ENCODE data around the gene PDZD7.

Gene PDZD7

DNA sequence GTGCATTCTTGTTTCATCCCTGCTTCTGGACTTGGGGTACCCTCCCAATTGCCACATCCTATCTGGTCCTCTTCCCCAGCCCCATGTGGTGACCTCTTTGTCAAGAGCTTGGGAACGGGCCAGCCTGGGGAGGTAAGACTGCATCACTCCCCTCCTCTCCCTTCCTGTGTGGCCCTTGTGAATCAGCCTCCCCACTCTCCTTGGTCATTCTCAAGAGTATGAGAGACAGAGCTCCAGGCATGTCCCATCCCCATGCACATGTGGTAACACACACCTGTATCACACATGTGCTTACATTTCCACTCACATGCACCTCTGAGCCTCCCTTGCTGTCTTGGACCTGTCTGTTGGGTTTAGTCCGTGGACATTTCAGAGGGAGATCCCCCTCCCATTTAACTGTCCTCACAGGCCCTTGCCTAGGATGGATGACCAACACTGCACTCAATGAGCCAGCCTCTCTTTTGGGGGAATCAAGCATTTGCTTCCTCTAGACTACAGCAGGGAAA is 46.2 kb downstream of the PDZD7 start:
- Histone ChIP-seq H4K5ac (ENCODE audit: low read length) (no peak overlapping the region), H3K4me2 (ENCODE audit: low read length) (no peak overlapping the region), H2AK5ac (ENCODE audit: low read length) (no peak overlapping the region), H2BK15ac (replicated peaks; ENCODE audit: low read depth) (no peak overlapping the region), H3K9ac (ENCODE audit: low read length) (no peak overlapping the region), H4K8ac (ENCODE audit: low read depth, low read length) (no peak overlapping the region), H3K4me1 (ENCODE audit: control insufficient read depth, low read depth, low read length) (peaks cover 6% of the 10 kb centered on the region), H3K56ac (ENCODE audit: low read length) (no peak overlapping the region), H3K36me3 (ENCODE audit: control insufficient read depth, insufficient read depth, low read length) (no peaks in the 10 kb centered on the region), H3K23ac (ENCODE audit: low read length) (no peak overlapping the region), H3K79me2 (ENCODE audit: control insufficient read depth, insufficient read depth, low read length) (peaks cover 30% of the 10 kb centered on the region), H3K27ac (ENCODE audit: low read depth, low read length) (no peak overlapping the region), H3K18ac (ENCODE audit: low read length) (no peak overlapping the region), H2BK5ac (ENCODE audit: low read length) (no peak overlapping the region), H3K79me1 (ENCODE audit: low read length) (peaks cover 24% of the 10 kb centered on the region), H3K4ac (ENCODE audit: low read depth, low read length) (no peak overlapping the region), H3K27me3 (ENCODE audit: insufficient read depth, low read length, poor library complexity) (no peaks in the 10 kb centered on the region), H3K4me3 (ENCODE audit: low read length) (no peak overlapping the region), H2BK120ac (ENCODE audit: low read depth, low read length) (no peak overlapping the region)
- no CpG with 5 or more reads among the region's 2 CpGs for WGBS (ENCODE audit: extremely low coverage, insufficient coverage, low lambda C conversion rate)
- DNase-seq: no peak

DNA sequence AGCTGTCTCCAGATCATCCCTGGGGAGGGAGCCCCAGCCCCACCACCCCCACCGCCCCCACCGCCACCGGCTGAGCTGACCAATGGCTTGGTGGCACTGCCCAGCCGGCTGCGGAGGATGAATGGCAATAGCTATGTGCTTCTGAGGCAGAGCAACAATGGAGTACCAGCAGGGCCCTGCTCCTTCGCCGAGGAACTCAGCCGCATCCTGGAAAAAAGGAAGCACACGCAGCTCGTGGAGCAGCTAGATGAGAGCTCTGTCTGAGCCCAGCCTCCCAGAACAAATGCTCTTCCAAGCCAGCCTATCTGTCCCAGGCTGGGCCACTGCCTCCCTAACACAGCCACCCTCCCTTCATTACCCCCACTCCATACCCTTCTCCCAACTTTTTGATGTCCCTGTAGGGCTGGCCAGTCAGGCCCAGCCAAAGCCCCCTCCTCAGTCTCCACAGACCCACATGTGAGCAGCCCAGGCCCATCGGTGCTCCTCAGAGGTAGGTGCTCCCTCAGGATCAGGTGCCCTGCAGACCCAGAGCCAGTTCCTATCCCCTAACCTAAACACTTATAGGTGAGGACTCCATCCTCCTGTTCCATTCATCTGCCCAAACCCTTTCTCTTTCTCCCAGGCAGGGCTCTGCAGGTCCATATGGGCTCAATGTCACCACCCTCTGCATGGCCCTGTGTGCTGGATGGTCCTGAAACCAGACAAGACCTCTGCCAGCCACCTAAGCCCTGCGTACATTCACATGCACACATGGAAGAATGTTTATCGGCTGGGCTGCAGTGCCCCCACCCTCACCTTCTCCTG is 46.9 kb downstream of the PDZD7 start:
- DNase-seq: no peak

GRCh38 chr10:100982916-100983830 is 47.8 kb downstream of the PDZD7 start:
- WGBS (ENCODE audit: extremely low coverage, insufficient coverage, low lambda C conversion rate): no CpG with 5 or more reads among the region's 24 CpGs
- Histone ChIP-seq H2AK5ac (ENCODE audit: low read length) (no peak overlapping the region), H3K18ac (ENCODE audit: low read length) (no peak overlapping the region), H4K8ac (ENCODE audit: low read depth, low read length) (no peak overlapping the region), H2BK15ac (replicated peaks; ENCODE audit: low read depth) (no peak overlapping the region), H3K4me2 (ENCODE audit: low read length) (no peak overlapping the region), H3K79me1 (ENCODE audit: low read length) (peaks cover 15% of the 10 kb centered on the region), H3K9ac (ENCODE audit: low read length) (no peak overlapping the region), H3K27ac (ENCODE audit: low read depth, low read length) (no peak overlapping the region), H3K27me3 (ENCODE audit: insufficient read depth, low read length, poor library complexity) (no peaks in the 10 kb centered on the region), H3K4ac (ENCODE audit: low read depth, low read length) (no peak overlapping the region), H3K79me2 (ENCODE audit: control insufficient read depth, insufficient read depth, low read length) (peaks cover 14% of the 10 kb centered on the region), H3K36me3 (ENCODE audit: control insufficient read depth, insufficient read depth, low read length) (no peaks in the 10 kb centered on the region), H2BK5ac (ENCODE audit: low read length) (no peak overlapping the region), H3K56ac (ENCODE audit: low read length) (no peak overlapping the region), H4K5ac (ENCODE audit: low read length) (no peak overlapping the region), H3K4me1 (ENCODE audit: control insufficient read depth, low read depth, low read length) (peaks cover 4% of the 10 kb centered on the region), H3K23ac (ENCODE audit: low read length) (no peak overlapping the region), H3K4me3 (ENCODE audit: low read length) (no peak overlapping the region), H2BK120ac (ENCODE audit: low read depth, low read length) (no peak overlapping the region)
- DNase-seq: no peak

More for the DNA sequence above, 46.9 kb downstream of the PDZD7 start:
- H3K4me2 ChIP-seq (ENCODE audit: low read length): no peak overlapping the region
- H3K4ac ChIP-seq (ENCODE audit: low read depth, low read length): no peak overlapping the region
- no peak overlapping the region for H2BK120ac ChIP-seq (ENCODE audit: low read depth, low read length)
- H2AK5ac ChIP-seq (ENCODE audit: low read length): no peak overlapping the region
- peaks cover 22% of the 10 kb centered on the region for H3K79me1 ChIP-seq (ENCODE audit: low read length)
- peaks cover 23% of the 10 kb centered on the region for H3K79me2 ChIP-seq (ENCODE audit: control insufficient read depth, insufficient read depth, low read length)
- H3K18ac ChIP-seq (ENCODE audit: low read length): no peak overlapping the region
- H3K56ac ChIP-seq (ENCODE audit: low read length): no peak overlapping the region
- no peak overlapping the region for H3K9ac ChIP-seq (ENCODE audit: low read length)
- H3K27ac ChIP-seq (ENCODE audit: low read depth, low read length): no peak overlapping the region
- H2BK15ac ChIP-seq (replicated peaks; ENCODE audit: low read depth): no peak overlapping the region
- no peak overlapping the region for H4K5ac ChIP-seq (ENCODE audit: low read length)
- no peak overlapping the region for H3K23ac ChIP-seq (ENCODE audit: low read length)
- no peak overlapping the region for H4K8ac ChIP-seq (ENCODE audit: low read depth, low read length)
- peaks cover 6% of the 10 kb centered on the region for H3K4me1 ChIP-seq (ENCODE audit: control insufficient read depth, low read depth, low read length)
- H3K27me3 ChIP-seq (ENCODE audit: insufficient read depth, low read length, poor library complexity): no peaks in the 10 kb centered on the region
- H3K36me3 ChIP-seq (ENCODE audit: control insufficient read depth, insufficient read depth, low read length): no peaks in the 10 kb centered on the region
- WGBS (ENCODE audit: extremely low coverage, insufficient coverage, low lambda C conversion rate): no CpG with 5 or more reads among the region's 13 CpGs
- H3K4me3 ChIP-seq (ENCODE audit: low read length): no peak overlapping the region
- no peak overlapping the region for H2BK5ac ChIP-seq (ENCODE audit: low read length)

GRCh38 chr10:100981178-100981772 is 49.7 kb downstream of the PDZD7 start:
- no peak overlapping the region for H3K4me2 ChIP-seq (ENCODE audit: low read length)
- no peak overlapping the region for H3K56ac ChIP-seq (ENCODE audit: low read length)
- H3K18ac ChIP-seq (ENCODE audit: low read length): no peak overlapping the region
- WGBS (ENCODE audit: extremely low coverage, insufficient coverage, low lambda C conversion rate): no CpG with 5 or more reads among the region's 5 CpGs
- no peak overlapping the region for H3K4ac ChIP-seq (ENCODE audit: low read depth, low read length)
- no peak for DNase-seq
- no peak overlapping the region for H3K9ac ChIP-seq (ENCODE audit: low read length)
- H3K36me3 ChIP-seq (ENCODE audit: control insufficient read depth, insufficient read depth, low read length): no peaks in the 10 kb centered on the region
- H4K8ac ChIP-seq (ENCODE audit: low read depth, low read length): no peak overlapping the region
- no peak overlapping the region for H2BK15ac ChIP-seq (replicated peaks; ENCODE audit: low read depth)
- no peak overlapping the region for H4K5ac ChIP-seq (ENCODE audit: low read length)
- peaks cover 4% of the 10 kb centered on the region for H3K79me1 ChIP-seq (ENCODE audit: low read length)
- H3K27ac ChIP-seq (ENCODE audit: low read depth, low read length): no peak overlapping the region
- H3K27me3 ChIP-seq (ENCODE audit: insufficient read depth, low read length, poor library complexity): no peaks in the 10 kb centered on the region
- no peak overlapping the region for H2AK5ac ChIP-seq (ENCODE audit: low read length)
- no peak overlapping the region for H2BK5ac ChIP-seq (ENCODE audit: low read length)
- peaks cover 1% of the 10 kb centered on the region for H3K79me2 ChIP-seq (ENCODE audit: control insufficient read depth, insufficient read depth, low read length)
- H2BK120ac ChIP-seq (ENCODE audit: low read depth, low read length): no peak overlapping the region
- H3K4me3 ChIP-seq (ENCODE audit: low read length): no peak overlapping the region
- H3K23ac ChIP-seq (ENCODE audit: low read length): no peak overlapping the region
- no peaks in the 10 kb centered on the region for H3K4me1 ChIP-seq (ENCODE audit: control insufficient read depth, low read depth, low read length)

- Histone ChIP-seq H2BK120ac (ENCODE audit: low read depth, low read length) (no peak overlapping the region), H3K18ac (ENCODE audit: low read length) (no peak overlapping the region), H2BK5ac (ENCODE audit: low read length) (no peak overlapping the region), H2AK5ac (ENCODE audit: low read length) (no peak overlapping the region), H3K27ac (ENCODE audit: low read depth, low read length) (no peak overlapping the region), H3K27me3 (ENCODE audit: insufficient read depth, low read length, poor library complexity) (no peaks in the 10 kb centered on the region), H3K9ac (ENCODE audit: low read length) (no peak overlapping the region), H3K56ac (ENCODE audit: low read length) (no peak overlapping the region), H3K79me2 (ENCODE audit: control insufficient read depth, insufficient read depth, low read length) (no peaks in the 10 kb centered on the region), H3K4ac (ENCODE audit: low read depth, low read length) (no peak overlapping the region), H3K79me1 (ENCODE audit: low read length) (no peaks in the 10 kb centered on the region), H3K23ac (ENCODE audit: low read length) (no peak overlapping the region), H3K36me3 (ENCODE audit: control insufficient read depth, insufficient read depth, low read length) (no peaks in the 10 kb centered on the region), H4K5ac (ENCODE audit: low read length) (no peak overlapping the region), H3K4me1 (ENCODE audit: control insufficient read depth, low read depth, low read length) (no peaks in the 10 kb centered on the region), H2BK15ac (replicated peaks; ENCODE audit: low read depth) (no peak overlapping the region), H3K4me2 (ENCODE audit: low read length) (no peak overlapping the region), H4K8ac (ENCODE audit: low read depth, low read length) (no peak overlapping the region), H3K4me3 (ENCODE audit: low read length) (no peak overlapping the region)
- WGBS (ENCODE audit: extremely low coverage, insufficient coverage, low lambda C conversion rate): no CpG with 5 or more reads among the region's 7 CpGs
- DNase-seq: no peak
Measured at GRCh38 chr10:100980711-100981110, 50.2 kb downstream of the PDZD7 start.
